ENCODE data around the gene HS3ST6. TPM values are rescaled to one million over a fixed set of nuclear protein-coding genes. Genes with fewer than 3 reads are reported as not detected.
"Not testable (repeated sequence)": the region's sequence is repeated elsewhere in the genome, so short reads cannot be mapped to it uniquely, and the experiment has no call there.

The HS3ST6 gene
- total RNA-seq, 1 donor from 2014 or later = not detected

- DNase-seq (no peak), ATAC-seq (no peak)
- intact Hi-C loops (cut with micrococcal nuclease) = no loop called here
These were observed 23.1 kb downstream of the HS3ST6 start for GRCh38 chr16:1895068-1895467.

DNA sequence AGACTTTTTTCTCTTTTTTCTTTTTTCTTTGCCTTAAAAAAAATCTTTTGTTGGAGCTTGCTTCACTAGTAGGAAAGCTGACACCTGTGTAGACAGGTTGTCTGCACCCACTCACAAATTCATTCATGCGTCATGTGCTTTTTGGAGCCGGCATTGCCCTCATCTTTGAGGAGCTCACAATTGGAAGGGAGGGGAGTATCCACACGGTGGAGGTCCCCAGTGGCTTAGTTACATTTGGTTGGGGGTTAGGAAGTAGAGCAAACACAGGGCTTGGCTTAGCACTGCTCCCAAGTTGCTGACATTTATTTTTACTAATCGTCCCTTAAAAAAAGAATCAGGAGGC, 27.5 kb downstream of the HS3ST6 start:
- ATAC-seq (no peak), DNase-seq (no peak)
- intact Hi-C loops (cut with micrococcal nuclease) = no loop called here

DNA sequence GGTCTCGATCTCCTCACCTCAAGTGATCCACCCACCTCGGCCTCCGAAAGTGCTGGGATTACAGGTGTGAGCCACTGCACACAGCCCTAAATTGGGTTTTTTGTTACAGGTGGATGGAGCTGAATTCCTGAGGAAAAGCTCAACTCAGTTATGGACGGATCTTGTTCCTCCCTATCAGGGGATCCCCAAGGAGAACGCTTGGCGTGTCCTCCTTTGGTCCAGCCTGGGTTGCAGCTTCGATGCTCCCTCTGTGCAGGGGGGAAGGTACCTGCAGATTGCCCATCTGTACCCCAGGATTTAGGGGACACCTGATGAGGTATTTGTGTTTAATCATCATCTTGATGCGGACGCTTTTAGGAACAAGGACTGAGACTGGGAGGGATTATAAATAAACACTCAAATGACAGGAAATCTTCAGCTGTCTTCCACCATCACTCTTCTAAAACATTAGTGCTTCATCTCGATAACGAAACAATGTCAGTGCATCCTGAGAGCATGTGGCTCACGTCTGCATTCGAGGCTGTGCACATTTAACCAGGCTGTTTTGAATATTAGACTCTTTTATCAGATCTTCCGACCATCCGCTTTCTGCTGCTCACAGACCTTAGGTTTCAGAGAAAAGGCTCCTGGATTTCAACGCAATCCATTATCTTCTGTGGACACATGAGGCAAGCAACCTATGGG, 28.0 kb downstream of the HS3ST6 start:
- ATAC-seq = no peak
- intact Hi-C loops (cut with micrococcal nuclease) = no loop called here
- no peak for DNase-seq

GRCh38 chr16:1887711-1888354, 30.4 kb downstream of the HS3ST6 start:
- intact Hi-C loops (cut with micrococcal nuclease) = no loop called here

DNA sequence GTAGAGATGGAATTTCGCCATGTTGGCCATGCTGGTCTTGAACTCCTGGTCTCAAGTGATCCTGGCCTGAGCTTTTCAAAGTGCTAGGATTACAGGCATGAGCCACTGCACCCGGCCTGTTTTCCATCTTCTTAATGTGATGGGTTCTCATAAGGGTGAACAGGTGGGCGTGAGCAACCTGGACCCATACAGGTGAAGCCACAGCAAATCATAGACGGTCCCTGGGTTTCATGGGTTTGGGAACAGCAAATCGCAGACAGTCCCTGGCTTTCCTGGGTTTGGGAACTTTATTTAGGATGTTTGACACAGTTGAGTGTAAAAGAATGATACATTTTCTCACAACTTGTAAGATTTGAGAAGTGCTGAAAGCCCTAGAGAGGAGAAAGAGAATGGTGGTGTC, 33.3 kb downstream of the HS3ST6 start:
- intact Hi-C loops (cut with micrococcal nuclease) = no loop called here
- no peak for ATAC-seq

More at GRCh38 chr16:1887711-1888354, 30.4 kb downstream of the HS3ST6 start:
- ATAC-seq = no peak
- DNase-seq = no peak

DNA sequence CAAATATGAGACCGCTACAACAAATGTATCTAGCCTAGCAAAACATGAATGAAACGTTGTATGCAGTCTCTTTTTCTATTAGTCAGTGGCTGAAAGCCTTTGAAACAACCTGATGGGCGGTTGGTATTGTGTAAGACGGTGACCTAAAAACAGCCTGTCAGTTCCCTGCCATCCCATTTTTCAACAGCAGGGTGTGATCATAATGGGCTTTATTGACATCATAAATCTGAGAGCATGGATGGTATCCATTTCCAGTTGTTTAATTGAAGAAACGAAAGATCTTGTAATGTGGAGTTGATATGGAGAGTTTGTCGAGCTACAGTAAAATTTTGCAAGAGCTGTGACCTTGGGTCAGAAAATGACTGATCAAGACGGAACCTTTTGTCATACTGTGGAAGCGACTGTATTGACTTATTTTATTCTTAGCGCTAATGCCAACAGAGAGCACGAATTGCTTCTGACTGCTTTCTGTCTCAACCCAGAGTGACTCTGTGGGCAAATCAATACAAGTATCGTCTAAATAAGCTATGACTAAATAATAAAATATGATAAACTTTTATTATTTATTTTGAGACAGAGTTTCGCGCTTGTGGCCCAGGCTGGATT, 34.0 kb downstream of the HS3ST6 start:
- no peak for ATAC-seq
- DNase-seq = no peak
- intact Hi-C loops (cut with micrococcal nuclease) = no loop called here

More for the DNA sequence above, 33.3 kb downstream of the HS3ST6 start:
- DNase-seq = no peak

- DNase-seq; ATAC-seq; intact Hi-C loops (cut with micrococcal nuclease): not testable (repeated sequence)
These were observed 37.0 kb downstream of the HS3ST6 start for GRCh38 chr16:1881172-1881571.

DNA sequence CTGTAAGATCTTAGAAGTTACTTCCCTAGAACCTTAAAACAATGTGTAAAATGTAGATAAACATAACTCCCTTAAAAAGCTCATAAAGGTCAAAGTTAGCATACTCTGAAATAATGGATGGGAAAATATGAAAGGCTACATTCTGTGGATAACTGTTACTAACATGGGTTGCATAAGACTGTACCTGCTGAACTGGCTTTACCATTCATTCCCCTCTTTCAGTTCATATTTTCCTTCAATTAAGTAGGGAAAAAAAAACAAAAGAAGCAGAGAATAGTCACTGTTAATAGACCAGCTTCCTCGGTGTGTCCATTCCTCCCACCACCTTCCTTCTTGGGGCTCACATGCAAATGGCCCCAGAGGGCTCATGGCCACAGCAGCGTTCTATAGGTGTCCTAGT, 38.7 kb downstream of the HS3ST6 start:
- ATAC-seq (no peak), DNase-seq (no peak)
- intact Hi-C loops (cut with micrococcal nuclease) = no loop called here

GRCh38 chr16:1878256-1878655, 40.0 kb downstream of the HS3ST6 start:
- ATAC-seq (no peak), DNase-seq (no peak)
- intact Hi-C loops (cut with micrococcal nuclease) = no loop called here

DNA sequence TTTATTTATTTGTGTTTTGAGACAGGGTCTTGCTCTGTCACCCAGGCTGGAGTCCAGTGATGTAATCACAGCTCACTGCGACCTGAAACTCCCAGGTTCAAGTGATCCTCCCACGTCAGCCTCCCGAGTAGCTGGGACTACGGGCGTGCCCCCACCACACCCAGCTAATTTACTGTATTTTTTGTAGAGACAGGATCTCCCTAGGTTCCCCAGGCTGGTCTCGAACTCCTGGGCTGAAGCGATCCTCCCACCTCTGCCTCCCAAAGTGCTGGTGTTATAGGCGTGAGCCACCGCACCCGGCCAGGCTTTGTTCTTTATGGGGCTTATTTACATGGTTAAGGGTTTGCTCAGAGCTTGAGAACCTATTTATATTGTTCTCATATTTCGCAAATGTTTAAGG, 40.4 kb downstream of the HS3ST6 start:
- no peak for DNase-seq

DNA sequence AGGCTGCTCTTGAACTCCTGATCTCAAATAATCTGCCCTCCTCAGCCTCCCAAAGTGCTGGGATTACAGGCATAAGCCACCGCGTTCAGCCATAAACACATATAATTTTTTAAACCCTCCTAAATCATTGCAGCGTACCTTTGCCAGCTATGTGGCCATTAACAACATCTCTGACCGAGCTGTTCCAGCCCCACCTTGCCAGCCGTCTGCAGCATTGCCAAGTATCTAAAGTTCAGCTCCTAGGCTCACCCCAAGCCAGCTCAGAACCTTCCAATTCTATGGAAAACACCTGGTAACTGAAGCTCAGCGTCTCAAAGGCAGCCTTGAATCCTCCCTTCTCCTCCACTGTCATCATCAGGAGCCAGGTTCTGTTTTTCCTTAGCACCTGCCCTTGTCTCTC, 41.1 kb downstream of the HS3ST6 start:
- DNase-seq (no peak), ATAC-seq (no peak)
- intact Hi-C loops (cut with micrococcal nuclease) = no loop called here

More for the DNA sequence above, 40.4 kb downstream of the HS3ST6 start:
- intact Hi-C loops (cut with micrococcal nuclease) = no loop called here
- ATAC-seq = no peak

- no peak for ATAC-seq
- DNase-seq = no peak
- intact Hi-C loops (cut with micrococcal nuclease) = no loop called here
These were observed 41.7 kb downstream of the HS3ST6 start for GRCh38 chr16:1876468-1876867.

GRCh38 chr16:1876066-1876465, 42.1 kb downstream of the HS3ST6 start:
- intact Hi-C loops (cut with micrococcal nuclease); DNase-seq; ATAC-seq: not testable (repeated sequence)

- intact Hi-C loops (cut with micrococcal nuclease) = no loop called here
- ATAC-seq (no peak), DNase-seq (no peak)
These were observed 43.4 kb downstream of the HS3ST6 start for GRCh38 chr16:1874854-1875253.

DNA sequence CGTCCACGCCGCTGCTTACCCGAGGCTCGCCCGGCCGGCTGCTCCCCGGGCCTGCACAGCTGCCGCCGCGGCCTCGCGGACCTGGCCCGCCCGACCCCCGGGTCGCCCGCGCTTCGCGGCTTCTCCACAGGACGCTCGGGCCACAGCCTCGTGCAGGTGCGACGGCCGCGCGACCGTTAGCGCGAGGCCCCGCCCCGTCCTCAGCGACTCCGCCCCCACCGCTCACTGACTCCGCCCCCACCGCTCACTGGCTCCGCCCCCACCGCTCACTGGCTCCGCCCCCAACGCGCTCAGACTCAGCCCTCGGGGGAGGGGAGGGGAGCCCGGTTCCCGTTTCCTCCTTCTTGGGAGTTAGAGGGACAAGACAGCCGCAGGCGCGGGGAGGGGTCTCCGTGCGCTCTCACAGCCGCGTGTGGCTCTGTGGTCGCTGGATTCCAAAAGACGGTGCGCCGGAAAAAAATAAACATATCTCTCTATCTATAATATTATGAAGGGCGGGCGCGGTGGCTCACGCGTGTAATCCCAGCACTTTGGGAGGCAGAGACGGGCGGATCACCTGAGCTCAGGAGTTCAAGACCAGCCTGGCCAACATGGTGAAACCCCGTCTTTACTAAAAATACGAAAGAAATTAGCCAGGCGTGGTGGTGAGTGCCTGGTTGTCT, 46.1 kb downstream of the HS3ST6 start, which contains the start of gene MEIOB:
Gene MEIOB (minus strand): TSS at position 191 of the 662 bp plus-strand sequence. CDS start 3,989 bp downstream, outside the sequence.
- ATAC-seq (no peak), DNase-seq (peak; percentile 36)
- intact Hi-C loops (cut with micrococcal nuclease) = no loop called here

DNA sequence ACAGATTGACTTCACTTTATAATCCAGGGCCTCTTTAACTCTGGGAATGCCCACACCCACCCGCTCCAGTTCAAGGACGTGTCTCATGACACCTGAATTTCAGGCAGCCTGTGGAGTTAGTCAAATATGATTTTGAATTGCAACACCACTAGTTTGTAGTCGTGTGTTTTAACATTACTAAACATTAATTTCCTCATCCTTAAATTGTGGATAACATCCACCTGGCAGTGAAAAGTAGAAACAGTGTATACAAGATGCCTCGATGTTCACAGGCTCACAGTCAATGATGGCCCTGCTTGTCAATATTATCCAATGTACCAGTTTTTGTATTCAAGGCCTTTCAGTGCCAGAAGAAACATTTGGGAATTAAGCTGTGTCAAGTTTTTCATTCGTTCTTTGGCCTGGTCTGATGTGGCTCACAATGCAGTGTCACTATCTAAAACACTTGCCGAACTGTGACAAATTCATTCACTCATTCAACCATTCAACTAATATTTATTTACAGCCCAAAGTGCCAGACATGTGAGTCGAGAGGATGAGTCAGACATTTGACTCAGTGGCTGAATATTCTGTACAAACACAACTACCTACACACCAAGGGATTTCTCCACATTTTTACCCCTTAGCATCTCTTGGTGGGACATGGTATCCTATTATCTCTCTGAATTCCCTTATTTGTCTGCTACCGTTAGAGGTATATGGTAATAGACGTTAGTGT, 47.7 kb downstream of the HS3ST6 start:
- DNase-seq (no peak), ATAC-seq (no peak)
- intact Hi-C loops (cut with micrococcal nuclease) = no loop called here

DNA sequence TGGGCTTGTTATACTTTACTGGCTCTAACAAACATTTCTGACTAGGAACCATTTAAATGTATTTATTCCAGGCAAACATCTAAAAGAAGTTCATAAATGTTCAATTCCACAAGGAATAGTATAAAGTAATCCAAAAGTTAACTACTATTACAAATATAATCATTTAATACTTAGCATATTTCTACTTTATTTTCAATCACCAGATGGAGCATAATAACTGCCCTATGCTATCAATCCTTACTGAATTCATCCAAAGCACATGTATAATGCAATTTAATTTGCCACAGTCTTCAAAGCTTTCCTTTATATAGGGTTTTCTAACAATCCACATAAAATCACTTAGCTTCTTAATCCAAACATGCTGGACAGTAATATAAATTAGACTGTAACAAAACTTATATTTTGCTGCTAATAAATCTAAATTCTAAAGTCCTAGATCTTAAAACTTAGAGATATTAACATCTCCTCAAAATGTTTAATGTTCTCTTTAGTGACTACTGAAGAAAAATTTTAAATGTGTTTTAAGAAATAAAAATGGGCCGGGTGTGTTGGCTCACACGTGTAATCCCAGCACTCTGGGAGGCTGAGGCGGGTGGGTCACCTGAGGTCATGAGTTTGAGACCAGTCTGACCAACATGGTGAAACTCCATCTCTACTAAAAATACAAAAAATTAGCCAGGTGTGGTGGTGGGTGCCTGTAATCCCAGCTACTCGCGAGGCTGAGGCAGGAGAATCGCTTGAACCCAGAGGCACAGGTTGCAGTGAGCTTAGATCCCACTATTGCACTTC, 52.1 kb downstream of the HS3ST6 start:
- ATAC-seq (no peak), DNase-seq (no peak)
- intact Hi-C loops (cut with micrococcal nuclease) = loop anchor here (10.0 kb wide), 1 partner anchor 69 kb away; no protein-coding TSS in a partner anchor

DNA sequence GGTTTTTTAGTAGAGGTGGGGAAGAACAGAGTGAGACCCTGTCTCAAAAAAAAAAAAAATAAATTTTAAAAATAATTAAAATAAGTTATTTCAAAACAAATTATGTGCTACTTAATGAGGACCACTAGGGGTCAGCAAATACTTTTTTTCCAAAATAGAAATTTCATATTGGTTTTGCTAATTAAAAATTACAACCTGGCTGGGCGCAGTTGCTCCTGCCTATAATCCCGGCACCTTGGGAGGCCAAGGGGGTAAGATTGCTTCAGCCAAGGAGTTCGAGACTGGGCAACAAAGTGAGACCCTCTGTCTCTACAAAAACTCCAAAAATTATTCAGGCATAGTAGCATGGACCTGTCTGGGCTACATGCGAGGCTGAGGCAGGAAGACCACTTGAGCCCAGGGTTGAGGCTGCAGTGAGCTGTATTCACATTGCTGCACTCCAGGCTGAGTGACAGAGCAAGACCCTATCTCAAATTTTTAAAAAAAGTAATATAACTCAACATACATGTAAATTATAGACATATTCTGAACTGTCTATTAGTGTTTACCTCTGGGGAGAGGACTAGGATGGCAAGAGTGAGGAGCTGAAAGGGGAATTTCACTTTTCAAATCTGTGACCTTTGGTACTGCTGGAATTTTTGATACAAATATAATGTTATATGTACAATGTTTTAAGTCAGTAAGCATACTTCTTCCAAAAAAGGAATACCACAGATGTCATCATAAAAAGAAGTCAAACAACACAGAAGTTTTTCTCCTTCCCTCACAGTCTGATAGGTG, 54.3 kb downstream of the HS3ST6 start:
- intact Hi-C loops (cut with micrococcal nuclease) = loop anchor here (10.0 kb wide), 1 partner anchor 71 kb away; no protein-coding TSS in a partner anchor
- DNase-seq (no peak), ATAC-seq (no peak)
